Right atrium auricular region (tissue), 2 donors: ENCODE data around the gene ARID4B. TPM values are rescaled to one million over a fixed set of nuclear protein-coding genes. Genes with fewer than 3 reads are reported as not detected.
"Not testable (repeated sequence)": the region's sequence is repeated elsewhere in the genome, so short reads cannot be mapped to it uniquely, and the experiment has no call there.

Experiments
- DNase-seq: peaks from one replicate; pipeline ENCODE4 v3.0.0-alpha.2; 2019; ENCODE audit warnings: low spot score
- H3K27ac ChIP-seq, 2 donors: fragments of 200-600 bp; sonication (generic); 1 replicate in 1 of 2; 2 replicates in 1 of 2; pipeline ENCODE4 v1.5.1; 2016 to 2019
- H3K27me3 ChIP-seq, 2 donors: fragments of 200-600 bp; sonication (generic); one replicate each; pipeline versions ENCODE4 v1.5.1 to v1.6.0; 2017 to 2019
- H3K36me3 ChIP-seq: fragments of 200-600 bp; sonication (generic); one replicate; pipeline ENCODE4 v1.5.1; 2016
- H3K4me1 ChIP-seq, 2 donors: fragments of 200-600 bp; sonication (generic); one replicate each; pipeline versions ENCODE4 v1.5.1 to v1.6.0; 2017 to 2019
- H3K4me3 ChIP-seq, 2 donors: fragments of 200-600 bp; sonication (generic); 1 replicate in 1 of 2; 2 replicates in 1 of 2; pipeline ENCODE4 v1.5.1; 2017 to 2019; ENCODE audit warnings: mild to moderate bottlenecking in 1 of 2, moderate library complexity in 1 of 2
- H3K9me3 ChIP-seq, 2 donors: fragments of 200-600 bp; sonication (generic); one replicate each; pipeline ENCODE4 v1.5.1; 2019
- CTCF ChIP-seq, 2 donors: fragments of 200-600 bp; sonication (generic); IDR thresholded peaks; one replicate each; pipeline ENCODE4 v1.5.1; 2019; ENCODE audit warnings: antibody characterized with exemption in 2 of 2
- total RNA-seq, 2 donors: library from RNA; depleted of rRNA; stranded (reverse); fragments of >200 nt; gene quantifications; one replicate each; pipeline ENCODE4 v1.1.0, GENCODE V29; 2016

Gene ARID4B
- total RNA-seq, 2 donors from 2014 or later = 15.9 to 16.1 TPM

DNA sequence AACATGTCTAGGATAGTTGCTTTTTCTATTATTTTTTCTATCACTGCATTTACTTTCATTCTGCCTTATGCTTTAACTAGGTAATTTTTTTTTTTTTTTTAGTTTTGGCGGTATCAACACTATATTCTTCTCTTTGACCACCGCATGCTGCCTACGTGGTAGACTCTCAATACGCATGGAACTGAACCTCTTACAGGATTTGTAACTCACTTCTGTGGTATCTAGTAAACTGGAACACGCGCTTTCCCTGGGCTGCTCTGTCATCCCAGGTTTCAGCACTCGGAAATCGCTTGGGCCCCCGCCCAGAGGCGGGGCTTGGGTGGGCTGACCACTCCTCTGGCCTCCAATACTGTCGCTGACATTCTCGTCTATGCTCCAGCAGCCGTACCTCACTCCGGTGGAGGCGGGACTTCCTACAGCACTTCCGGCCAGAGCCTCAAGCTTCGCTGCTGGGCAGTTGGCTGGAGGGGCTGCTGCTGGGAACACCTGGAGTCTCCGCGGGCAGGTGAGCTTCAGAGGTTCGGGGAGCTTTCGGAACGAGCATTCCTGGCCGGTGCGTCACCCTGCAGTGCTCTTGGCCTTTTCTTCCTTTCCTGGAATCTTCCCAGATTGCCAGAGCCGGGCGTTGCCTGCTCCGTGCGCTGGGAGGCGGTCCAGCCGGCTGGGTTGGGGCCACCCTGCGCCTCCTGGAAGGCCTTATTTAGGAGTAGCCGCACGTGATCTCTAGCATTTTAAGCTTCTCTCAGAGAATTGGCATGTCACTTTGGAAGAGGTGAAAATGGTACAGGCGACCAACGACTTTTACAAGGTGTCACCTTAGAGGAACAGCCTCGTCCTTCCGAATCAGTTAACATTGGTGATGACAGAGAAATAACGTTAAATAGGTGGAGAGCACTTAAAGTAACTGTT lies 39.3 kb upstream of the ARID4B start, which contains the start of gene TBCE:
TBCE (plus strand) TSS at position 428 of the 909 bp plus-strand sequence. CDS start 12,623 bp downstream, outside the sequence.
- peaks cover 0 to 7% of the 10 kb centered on the region in 2 donors for H3K4me1 ChIP-seq
- H3K4me3 ChIP-seq = peak within 1 kb of the TSS; percentile 58 to 73
- no peaks in the 10 kb centered on the region for H3K27me3 ChIP-seq
- no peaks in the 10 kb centered on the region for H3K9me3 ChIP-seq
- no peak for TF ChIP-seq CTCF (IDR thresholded peaks at IDR 0.05)
- no peaks in the 10 kb centered on the region for H3K36me3 ChIP-seq
- peak within 1 kb of the TSS; percentile 72 to 83 for H3K27ac ChIP-seq
- DNase-seq = peak; percentile 96

DNA sequence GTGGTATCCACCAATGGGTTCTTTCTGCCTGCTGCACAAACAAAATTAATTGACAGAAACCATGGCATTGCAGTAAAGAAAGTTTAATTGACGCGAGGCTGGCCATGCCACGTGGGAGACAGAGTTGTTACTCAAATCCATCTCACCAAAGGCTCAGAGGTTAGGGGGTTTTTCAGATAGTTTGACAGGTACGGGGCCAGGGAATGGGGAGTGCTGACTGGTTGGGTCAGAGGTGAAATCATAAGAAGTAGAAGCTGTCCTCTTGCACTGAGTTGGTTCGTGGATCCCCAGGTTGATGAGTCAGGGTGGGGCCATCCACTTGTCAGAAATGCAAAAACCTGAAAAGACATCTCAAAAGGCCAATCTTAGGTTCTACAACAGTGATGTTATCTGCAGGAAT lies 38.3 kb upstream of the ARID4B start:
- H3K27me3 ChIP-seq = no peaks in the 10 kb centered on the region
- H3K36me3 ChIP-seq = no peaks in the 10 kb centered on the region
- no peak for DNase-seq
- no peak for TF ChIP-seq CTCF (IDR thresholded peaks at IDR 0.05)
- H3K27ac ChIP-seq = no peak overlapping the region
- no peak overlapping the region for H3K4me3 ChIP-seq
- peaks cover 0 to 7% of the 10 kb centered on the region in 2 donors for H3K4me1 ChIP-seq
- H3K9me3 ChIP-seq = no peaks in the 10 kb centered on the region

DNA sequence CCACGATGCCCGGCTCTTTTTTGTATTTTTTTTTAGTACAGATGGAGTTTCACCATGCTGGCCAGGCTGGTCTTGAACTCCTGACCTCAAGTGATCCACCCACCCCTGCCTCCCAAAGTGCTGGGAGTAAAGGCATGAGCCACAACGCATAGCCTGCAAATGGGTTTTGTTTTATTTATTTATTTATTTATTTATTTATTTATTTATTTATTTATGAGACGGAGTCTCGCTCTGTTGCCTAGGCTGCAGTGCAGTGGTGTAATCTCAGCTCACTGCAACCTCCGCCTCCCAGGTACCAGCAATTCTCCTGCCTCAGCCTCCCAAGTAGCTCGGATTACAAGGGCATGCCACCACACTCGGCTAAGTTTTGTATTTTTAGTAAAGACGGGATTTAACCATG lies 36.2 kb upstream of the ARID4B start:
- not testable (repeated sequence) for H3K27ac ChIP-seq, H3K4me3 ChIP-seq, H3K9me3 ChIP-seq, DNase-seq, H3K4me1 ChIP-seq, H3K36me3 ChIP-seq, H3K27me3 ChIP-seq

DNA sequence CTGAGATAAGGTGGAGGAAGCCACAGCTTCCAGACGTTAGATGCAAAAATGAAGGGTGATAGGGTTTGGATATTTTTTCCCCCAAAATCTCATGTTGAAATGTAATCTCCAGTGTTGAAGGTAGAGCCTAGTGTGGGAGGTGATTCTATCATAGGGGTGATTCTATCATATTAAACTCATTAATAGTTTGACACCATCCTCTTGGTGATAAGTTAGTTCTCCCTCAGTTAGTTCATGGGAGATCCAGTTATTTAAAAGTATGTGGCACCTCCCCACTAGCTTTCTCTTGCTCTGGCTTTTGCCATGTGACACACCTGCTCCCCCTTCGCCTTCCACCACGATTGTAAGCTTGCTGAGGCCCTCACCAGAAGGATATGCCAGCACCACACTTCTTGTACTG lies 30.9 kb upstream of the ARID4B start:
- no peaks in the 10 kb centered on the region for H3K4me1 ChIP-seq
- H3K27ac ChIP-seq = no peak overlapping the region
- no peak for TF ChIP-seq CTCF (IDR thresholded peaks at IDR 0.05)
- H3K9me3 ChIP-seq = no peaks in the 10 kb centered on the region
- DNase-seq = no peak
- no peak overlapping the region for H3K4me3 ChIP-seq
- no peaks in the 10 kb centered on the region for H3K36me3 ChIP-seq
- H3K27me3 ChIP-seq = no peaks in the 10 kb centered on the region

- DNase-seq = no peak
- no peaks in the 10 kb centered on the region for H3K4me1 ChIP-seq
Measured at GRCh38 chr1:235357485-235358373, 29.8 kb upstream of the ARID4B start.

More at GRCh38 chr1:235357485-235358373, 29.8 kb upstream of the ARID4B start:
- no peaks in the 10 kb centered on the region for H3K9me3 ChIP-seq
- no peak for TF ChIP-seq CTCF (IDR thresholded peaks at IDR 0.05)
- no peaks in the 10 kb centered on the region for H3K27me3 ChIP-seq
- no peak overlapping the region for H3K4me3 ChIP-seq
- no peak overlapping the region for H3K27ac ChIP-seq
- no peaks in the 10 kb centered on the region for H3K36me3 ChIP-seq
